Stomach (tissue), 9 donors: Measurements from ENCODE around the gene RPL29. TPM values are rescaled to one million over a fixed set of nuclear protein-coding genes. Genes with fewer than 3 reads are reported as not detected.
"Not testable (repeated sequence)": the region's sequence is repeated elsewhere in the genome, so short reads cannot be mapped to it uniquely, and the experiment has no call there.

Source experiments
- DNase-seq, 2 donors: peaks; one replicate each; pipeline versions ENCODE4 v3.0.0 to v3.0.0-alpha.2; 2013 to 2019
- H3K27ac ChIP-seq, 5 donors: fragments of 200-600 bp in 4 of 5; sonication (generic) in 4 of 5; one replicate each; pipeline ENCODE4 v1.5.1; 2013 to 2019; ENCODE audit warnings: mild to moderate bottlenecking in 1 of 5, moderate library complexity in 1 of 5
- H3K27me3 ChIP-seq, 3 donors: fragments of 200-600 bp; sonication (generic); one replicate each; pipeline ENCODE4 v1.5.1; 2017 to 2019; ENCODE audit warnings: mixed run types in 1 of 3
- H3K36me3 ChIP-seq, 4 donors: fragments of 200-600 bp; sonication (generic); 1 replicate in 3 of 4; 2 replicates in 1 of 4; pipeline ENCODE4 v1.5.1; 2016 to 2019
- H3K4me1 ChIP-seq, 4 donors: fragments of 200-600 bp; sonication (generic); one replicate each; pipeline ENCODE4 v1.5.1; 2016 to 2019
- H3K4me3 ChIP-seq, 4 donors: fragments of 200-600 bp; sonication (generic) in 3 of 4; one replicate each; pipeline ENCODE4 v1.5.1; 2016 to 2019; ENCODE audit warnings: mild to moderate bottlenecking in 1 of 4
- H3K9me3 ChIP-seq, 4 donors: fragments of 200-600 bp; sonication (generic); one replicate each; pipeline ENCODE4 v1.5.1; 2016 to 2019
- EP300 ChIP-seq: sonication (generic); formaldehyde crosslinking; IDR thresholded peaks from one replicate; pipeline ENCODE4 v1.6.1; 2017; ENCODE audit warnings: antibody characterized with exemption
- POLR2A ChIP-seq, 4 donors: fragments of 450-650 bp; IDR thresholded peaks; one replicate each; pipeline ENCODE4 v1.6.1; 2016; ENCODE audit warnings: antibody characterized with exemption in 4 of 4, control low read depth in 2 of 4, mild to moderate bottlenecking in 1 of 4, moderate library complexity in 1 of 4
- POLR2AphosphoS5 ChIP-seq, 3 donors: sonication (generic); formaldehyde crosslinking; IDR thresholded peaks; one replicate each; pipeline ENCODE4 v1.6.1; 2016; ENCODE audit warnings: antibody characterized with exemption in 3 of 3
- WGBS, 5 donors: extraction: QIAGEN DNeasy Blood & Tissue Kit in 3 of 5; methylation state at CpG; one replicate each; pipeline versions ENCODE4 v1.1.5 to v1.1.7; 2013 to 2018; 5-methylcytosine and 5-hydroxymethylcytosine counted together
- intact Hi-C: fragments of 100-400 bp; cut with DNase I; formaldehyde crosslinking; loops from one replicate; pipeline ENCODE4 v1.15.1; 2023; ENCODE audit warnings: low total_unique reads
- polyA plus RNA-seq, 3 donors: library from polyadenylated mRNA; stranded (reverse); fragments of 200-250 nt; gene quantifications; one replicate each; pipeline ENCODE4 v1.2.3, GENCODE V29; 2013
- total RNA-seq, 5 donors: library from RNA; depleted of rRNA; stranded (reverse); fragments of >200 nt; gene quantifications; one replicate each; pipeline versions ENCODE4 v1.1.0 to v1.2.3, GENCODE V29; 2014 to 2016
- TF ChIP-seq, protein P1 (sequence below), 7 experiments: fragments of 450-650 bp in 4 of 7; fragments of 200-600 bp in 3 of 7; sonication (generic) in 3 of 7; IDR thresholded peaks; one replicate each; pipeline ENCODE4 v1.5.1; 2016 to 2019; ENCODE audit warnings: antibody characterized with exemption in 7 of 7, control low read depth in 2 of 7, mild to moderate bottlenecking in 1 of 7
- donor health status: healthy with polysubstance abuse.
- donor health status: Bipolar disorder and iron deficiency.
- donor health status: healthy.

The RPL29 gene
- total and polyA plus RNA-seq, 8 donors: 144 to 3,071 (median 1,266) TPM

GRCh38 chr3:51992017-51992682, 3.5 kb downstream of the RPL29 start:
- WGBS, 5 donors: 61 to 76% (median 69%) methylated on average over 3 of the region's 3 CpGs
- intact Hi-C loops: no loop called here
- no peaks in the 10 kb centered on the region for H3K9me3 ChIP-seq
- H3K4me1 ChIP-seq: peaks cover 18 to 63% (median 43%) of the 10 kb centered on the region in 4 donors
- no peaks in the 10 kb centered on the region for H3K27me3 ChIP-seq
- TF ChIP-seq POLR2AphosphoS5 (IDR thresholded peaks at IDR 0.05) (no peak), EP300 (no peak), POLR2A (IDR thresholded peaks at IDR 0.05) (no peak)
- TF ChIP-seq, protein P1, sequence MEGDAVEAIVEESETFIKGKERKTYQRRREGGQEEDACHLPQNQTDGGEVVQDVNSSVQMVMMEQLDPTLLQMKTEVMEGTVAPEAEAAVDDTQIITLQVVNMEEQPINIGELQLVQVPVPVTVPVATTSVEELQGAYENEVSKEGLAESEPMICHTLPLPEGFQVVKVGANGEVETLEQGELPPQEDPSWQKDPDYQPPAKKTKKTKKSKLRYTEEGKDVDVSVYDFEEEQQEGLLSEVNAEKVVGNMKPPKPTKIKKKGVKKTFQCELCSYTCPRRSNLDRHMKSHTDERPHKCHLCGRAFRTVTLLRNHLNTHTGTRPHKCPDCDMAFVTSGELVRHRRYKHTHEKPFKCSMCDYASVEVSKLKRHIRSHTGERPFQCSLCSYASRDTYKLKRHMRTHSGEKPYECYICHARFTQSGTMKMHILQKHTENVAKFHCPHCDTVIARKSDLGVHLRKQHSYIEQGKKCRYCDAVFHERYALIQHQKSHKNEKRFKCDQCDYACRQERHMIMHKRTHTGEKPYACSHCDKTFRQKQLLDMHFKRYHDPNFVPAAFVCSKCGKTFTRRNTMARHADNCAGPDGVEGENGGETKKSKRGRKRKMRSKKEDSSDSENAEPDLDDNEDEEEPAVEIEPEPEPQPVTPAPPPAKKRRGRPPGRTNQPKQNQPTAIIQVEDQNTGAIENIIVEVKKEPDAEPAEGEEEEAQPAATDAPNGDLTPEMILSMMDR (IDR thresholded peaks at IDR 0.05): no peak
- H3K36me3 ChIP-seq: peaks cover 29 to 41% (median 40%) of the 10 kb centered on the region in 4 donors
- H3K4me3 ChIP-seq: no peak overlapping the region
- H3K27ac ChIP-seq: peak overlapping the region in 1 of 5 donors; percentile 11
- no peak for DNase-seq

DNA sequence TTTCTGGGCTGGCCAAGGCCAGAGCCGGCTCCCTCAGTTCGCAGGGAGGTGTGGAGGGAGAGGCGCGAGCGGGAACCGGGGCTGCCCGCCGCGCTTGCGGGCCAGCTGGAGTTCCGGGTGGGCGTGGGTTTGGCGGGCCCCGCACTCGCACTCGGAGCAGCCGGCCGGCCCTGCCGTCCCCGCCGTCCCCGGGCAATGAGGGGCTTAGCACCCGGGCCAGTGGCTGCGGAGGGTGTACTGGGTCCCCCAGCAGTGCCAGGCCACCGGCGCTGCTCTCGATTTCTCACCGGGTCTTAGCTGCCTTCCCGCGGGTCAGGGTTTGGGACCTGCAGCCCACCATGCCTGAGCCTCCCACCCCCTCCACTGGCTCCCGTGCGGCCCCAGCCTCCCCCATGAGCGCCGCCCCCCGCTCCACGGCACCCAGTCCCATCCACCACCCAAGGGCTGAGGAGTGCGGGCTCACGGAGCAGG, 5.2 kb downstream of the RPL29 start:
- H3K27me3 ChIP-seq, intact Hi-C loops, H3K9me3 ChIP-seq, H3K4me3 ChIP-seq, DNase-seq: not testable (repeated sequence)
- Histone ChIP-seq H3K36me3 (peaks cover 29 to 41% (median 40%) of the 10 kb centered on the region in 4 donors), H3K4me1 (peaks cover 18 to 72% (median 51%) of the 10 kb centered on the region in 4 donors), H3K27ac (peak overlapping the region in 2 of 5 donors; percentile 9 to 46)
- 74 to 86% (median 79%) methylated on average over 13 to 38 of the region's 38 CpGs for WGBS, 5 donors

- TF ChIP-seq EP300: no peak
- TF ChIP-seq, protein P1 (IDR thresholded peaks at IDR 0.05): no peak
- no peak for TF ChIP-seq POLR2A (IDR thresholded peaks at IDR 0.05)
- TF ChIP-seq POLR2AphosphoS5 (IDR thresholded peaks at IDR 0.05): no peak
- no peak for DNase-seq
- intact Hi-C loops: no loop called here
- Histone ChIP-seq H3K4me1 (peaks cover 13 to 71% (median 41%) of the 10 kb centered on the region in 4 donors), H3K9me3 (no peaks in the 10 kb centered on the region), H3K36me3 (peaks cover 15 to 25% (median 25%) of the 10 kb centered on the region in 4 donors), H3K27ac (peak overlapping the region in 2 of 5 donors; percentile 3 to 49), H3K27me3 (no peaks in the 10 kb centered on the region), H3K4me3 (no peak overlapping the region)
- 74 to 83% (median 76%) methylated on average over 15 of the region's 15 CpGs for WGBS, 5 donors
These were observed 7.2 kb downstream of the RPL29 start for GRCh38 chr3:51988286-51989146.

GRCh38 chr3:51987568-51987967, 8.1 kb downstream of the RPL29 start:
- H3K4me1 ChIP-seq: peaks cover 16 to 68% (median 42%) of the 10 kb centered on the region in 4 donors

More at GRCh38 chr3:51987568-51987967, 8.1 kb downstream of the RPL29 start:
- TF ChIP-seq EP300: no peak
- no peak for TF ChIP-seq POLR2AphosphoS5 (IDR thresholded peaks at IDR 0.05)
- no peak for TF ChIP-seq POLR2A (IDR thresholded peaks at IDR 0.05)
- TF ChIP-seq, protein P1 (IDR thresholded peaks at IDR 0.05): no peak
- Histone ChIP-seq H3K36me3 (peaks cover 7 to 16% (median 15%) of the 10 kb centered on the region in 4 donors), H3K27me3 (no peaks in the 10 kb centered on the region), H3K4me3 (no peak overlapping the region), H3K27ac (no peak overlapping the region), H3K9me3 (no peaks in the 10 kb centered on the region)
- WGBS, 5 donors: 86 to 94% (median 94%) methylated on average over 7 of the region's 7 CpGs
- intact Hi-C loops: no loop called here
- DNase-seq: no peak
